NCI-H146 treated with DMSO at 0.1 percent for 48 hours (cell line): ENCODE data around the gene MEIS2.

ENCODE experiments used
- DNase-seq: peaks from one replicate; lab custom pipeline; 2025; ENCODE audit not compliant: unreplicated experiment; lab: John Stamatoyannopoulos, UW

The MEIS2 gene

GRCh38 chr15:37077623-37078351 lies 22.6 kb downstream of the MEIS2 start:
- peak; percentile 21 for DNase-seq

- no peak for DNase-seq
Observed at GRCh38 chr15:37076543-37076942, 23.8 kb downstream of the MEIS2 start.

- DNase-seq, result no peak
Observed at GRCh38 chr15:37075777-37076176, 24.6 kb downstream of the MEIS2 start.

- DNase-seq, result no peak
Observed at GRCh38 chr15:37072181-37072580, 28.2 kb downstream of the MEIS2 start.

GRCh38 chr15:37071134-37071533 lies 29.2 kb downstream of the MEIS2 start:
- DNase-seq, result no peak

GRCh38 chr15:37070686-37071085 lies 29.7 kb downstream of the MEIS2 start:
- no peak for DNase-seq

- DNase-seq, result no peak
Observed at GRCh38 chr15:37061996-37062395, 38.4 kb downstream of the MEIS2 start.

GRCh38 chr15:37059086-37059485 lies 41.3 kb downstream of the MEIS2 start:
- no peak for DNase-seq

- DNase-seq, result no peak
Observed at GRCh38 chr15:37058316-37058985, 41.9 kb downstream of the MEIS2 start.

GRCh38 chr15:37057831-37058230 lies 42.5 kb downstream of the MEIS2 start:
- DNase-seq, result peak; percentile 24

- DNase-seq, result no peak
Observed at GRCh38 chr15:37057256-37057655, 43.1 kb downstream of the MEIS2 start.

GRCh38 chr15:37056177-37057121 lies 43.9 kb downstream of the MEIS2 start:
- no peak for DNase-seq

- no peak for DNase-seq
Observed at GRCh38 chr15:37055481-37055880, 44.9 kb downstream of the MEIS2 start.

GRCh38 chr15:37054336-37054735 lies 46.0 kb downstream of the MEIS2 start:
- DNase-seq, result no peak

- no peak for DNase-seq
Observed at GRCh38 chr15:37053166-37053565, 47.2 kb downstream of the MEIS2 start.

- no peak for DNase-seq
Observed at GRCh38 chr15:37050345-37050744, 50.0 kb downstream of the MEIS2 start.

- no peak for DNase-seq
Observed at GRCh38 chr15:37046876-37047614, 53.3 kb downstream of the MEIS2 start.

- DNase-seq, result peak; percentile 34
Observed at GRCh38 chr15:37045859-37046740, 54.2 kb downstream of the MEIS2 start.

GRCh38 chr15:37044915-37045648 lies 55.3 kb downstream of the MEIS2 start:
- DNase-seq, result peak; percentile 29
